Measurements from ENCODE around the gene MAPKAPK3.
"Not testable (repeated sequence)": the region's sequence is repeated elsewhere in the genome, so short reads cannot be mapped to it uniquely, and the experiment has no call there.

The MAPKAPK3 gene

GRCh38 chr3:50674349-50675178, 57.6 kb downstream of the MAPKAPK3 start, which contains the start of gene DOCK3:
Gene DOCK3 (plus strand): TSS chr3:50674927. CDS start chr3:50675264, 337 bp downstream.
- Histone ChIP-seq H3K4me3 (ENCODE audit: low read depth in 1 of 5, low read length in 5 of 5) (peak within 1 kb of the TSS in 4 of 5 donors; percentile 50 to 60 (median 52)), H3K36me3 (ENCODE audit: control insufficient read depth in 5 of 5, insufficient read depth in 5 of 5, low read length in 5 of 5) (no peaks in the 10 kb centered on the region), H3K27ac (ENCODE audit: low read depth, low read length) (no peak within 1 kb of the TSS), H3K9me3 (ENCODE audit: control insufficient read depth in 5 of 5, low read length in 5 of 5) (no peaks in the 10 kb centered on the region), H3K27me3 (ENCODE audit: control insufficient read depth in 5 of 5, insufficient read depth in 4 of 5, low read length in 5 of 5) (peaks cover 13 to 43% (median 25%) of the 10 kb centered on the region in 5 donors), H3K4me1 (ENCODE audit: control insufficient read depth in 5 of 5, insufficient read depth in 5 of 5, low read length in 5 of 5) (peaks cover 0 to 11% (median 7%) of the 10 kb centered on the region in 5 donors), H3K9ac (ENCODE audit: low read length in 5 of 5) (peak within 1 kb of the TSS in 1 of 5 donors; percentile 36)

DNA sequence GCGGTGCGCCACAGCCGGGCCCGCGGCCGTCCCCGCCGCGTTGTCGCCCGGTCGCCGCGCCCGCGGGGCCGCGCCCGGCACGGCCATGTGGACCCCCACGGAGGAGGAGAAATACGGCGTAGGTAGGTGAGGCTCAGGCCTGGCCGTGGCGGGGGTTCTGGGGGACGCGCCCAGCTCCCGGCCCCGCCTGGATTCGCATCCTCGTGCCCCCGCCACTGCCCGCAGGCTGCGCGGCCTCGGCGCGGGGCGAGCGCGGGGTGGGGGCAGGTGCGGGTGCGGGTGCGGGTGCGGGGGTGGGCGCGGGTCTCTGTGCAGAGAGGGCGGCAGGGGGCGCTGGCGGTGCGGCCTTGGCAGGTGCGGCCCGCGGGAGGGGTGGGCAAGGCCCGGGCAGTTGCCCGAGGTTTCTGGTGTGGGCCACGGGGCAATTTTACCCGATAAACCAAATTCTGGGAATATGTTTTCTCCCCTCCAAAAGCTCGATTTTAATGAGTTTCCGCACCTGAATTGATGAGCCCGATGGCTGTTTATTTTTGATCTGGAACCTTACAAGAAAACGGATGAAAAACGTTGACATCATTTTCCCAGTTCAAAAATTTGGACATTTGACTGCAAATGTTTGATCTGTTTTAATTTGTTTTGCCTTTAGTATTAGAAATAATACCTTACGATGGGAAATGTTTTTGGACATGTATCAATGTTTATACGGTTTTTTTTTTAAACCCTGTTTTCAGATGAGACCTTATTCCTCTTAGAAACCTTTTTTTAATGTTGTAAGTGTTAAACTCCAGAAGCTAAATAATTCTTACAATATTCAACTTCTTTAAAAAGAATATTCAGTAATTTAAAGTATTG, 58.5 kb downstream of the MAPKAPK3 start:
- Histone ChIP-seq H3K4me3 (ENCODE audit: low read depth in 1 of 5, low read length in 5 of 5) (peak overlapping the region in 4 of 5 donors; percentile 48 to 60 (median 50)), H3K9ac (ENCODE audit: low read length in 5 of 5) (no peak overlapping the region), H3K27ac (ENCODE audit: low read depth, low read length) (no peak overlapping the region), H3K36me3 (ENCODE audit: control insufficient read depth in 5 of 5, insufficient read depth in 5 of 5, low read length in 5 of 5) (no peaks in the 10 kb centered on the region), H3K9me3 (ENCODE audit: control insufficient read depth in 5 of 5, low read length in 5 of 5) (no peaks in the 10 kb centered on the region), H3K4me1 (ENCODE audit: control insufficient read depth in 5 of 5, insufficient read depth in 5 of 5, low read length in 5 of 5) (peaks cover 0 to 11% (median 7%) of the 10 kb centered on the region in 5 donors), H3K27me3 (ENCODE audit: control insufficient read depth in 5 of 5, insufficient read depth in 4 of 5, low read length in 5 of 5) (peaks cover 13 to 43% (median 25%) of the 10 kb centered on the region in 5 donors)

- no peak overlapping the region for H3K27ac ChIP-seq (ENCODE audit: low read depth, low read length)
- peaks cover 0 to 11% (median 7%) of the 10 kb centered on the region in 5 donors for H3K4me1 ChIP-seq (ENCODE audit: control insufficient read depth in 5 of 5, insufficient read depth in 5 of 5, low read length in 5 of 5)
- no peaks in the 10 kb centered on the region for H3K9me3 ChIP-seq (ENCODE audit: control insufficient read depth in 5 of 5, low read length in 5 of 5)
- H3K27me3 ChIP-seq (ENCODE audit: control insufficient read depth in 5 of 5, insufficient read depth in 4 of 5, low read length in 5 of 5) = peaks cover 13 to 43% (median 27%) of the 10 kb centered on the region in 5 donors
- H3K9ac ChIP-seq (ENCODE audit: low read length in 5 of 5) = no peak overlapping the region
- H3K36me3 ChIP-seq (ENCODE audit: control insufficient read depth in 5 of 5, insufficient read depth in 5 of 5, low read length in 5 of 5) = no peaks in the 10 kb centered on the region
- no peak overlapping the region for H3K4me3 ChIP-seq (ENCODE audit: low read depth in 1 of 5, low read length in 5 of 5)
Measured at GRCh38 chr3:50676031-50676705, 59.2 kb downstream of the MAPKAPK3 start.

DNA sequence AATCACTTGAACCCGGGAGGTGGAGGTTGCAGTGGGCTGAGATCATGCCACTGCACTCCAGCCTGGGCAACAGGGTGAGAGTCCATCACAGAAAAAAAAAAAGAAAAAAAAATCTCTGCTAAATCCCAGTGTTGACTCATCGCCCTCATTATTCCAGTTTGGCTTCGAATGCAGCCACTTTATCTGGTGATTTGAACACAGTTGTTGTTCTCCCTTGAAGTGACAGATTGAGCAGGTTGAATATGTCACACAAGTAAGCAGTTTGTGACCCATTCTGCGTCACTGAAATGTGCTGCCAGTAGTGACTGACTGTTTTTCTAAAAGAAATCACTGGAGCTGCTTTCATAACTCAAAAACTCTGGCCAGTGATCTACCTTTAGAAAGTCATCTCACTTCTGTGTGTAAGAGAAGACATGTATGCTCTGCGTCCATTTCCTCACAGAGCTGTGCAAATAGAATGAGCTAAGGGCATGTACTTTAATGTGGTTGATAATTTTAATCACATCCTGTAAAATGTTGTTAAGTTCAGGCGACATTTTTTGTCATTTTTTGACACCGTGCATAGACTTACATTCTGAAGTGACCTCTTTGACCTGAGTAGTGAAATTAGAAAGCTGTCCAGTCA, 70.3 kb downstream of the MAPKAPK3 start:
- no peak overlapping the region for H3K9ac ChIP-seq (ENCODE audit: low read length in 5 of 5)
- H3K27me3 ChIP-seq (ENCODE audit: control insufficient read depth in 5 of 5, insufficient read depth in 4 of 5, low read length in 5 of 5) = peaks cover 0 to under 1% (median 0%) of the 10 kb centered on the region in 5 donors
- H3K4me3 ChIP-seq (ENCODE audit: low read depth in 1 of 5, low read length in 5 of 5) = no peak overlapping the region
- no peaks in the 10 kb centered on the region for H3K36me3 ChIP-seq (ENCODE audit: control insufficient read depth in 5 of 5, insufficient read depth in 5 of 5, low read length in 5 of 5)
- H3K27ac ChIP-seq (ENCODE audit: low read depth, low read length) = no peak overlapping the region
- H3K4me1 ChIP-seq (ENCODE audit: control insufficient read depth in 5 of 5, insufficient read depth in 5 of 5, low read length in 5 of 5) = no peaks in the 10 kb centered on the region
- H3K9me3 ChIP-seq (ENCODE audit: control insufficient read depth in 5 of 5, low read length in 5 of 5) = no peaks in the 10 kb centered on the region

GRCh38 chr3:50687916-50688315, 71.0 kb downstream of the MAPKAPK3 start:
- no peaks in the 10 kb centered on the region for H3K4me1 ChIP-seq (ENCODE audit: control insufficient read depth in 5 of 5, insufficient read depth in 5 of 5, low read length in 5 of 5)
- H3K27me3 ChIP-seq (ENCODE audit: control insufficient read depth in 5 of 5, insufficient read depth in 4 of 5, low read length in 5 of 5) = no peaks in the 10 kb centered on the region
- H3K9ac ChIP-seq (ENCODE audit: low read length in 5 of 5) = no peak overlapping the region
- no peaks in the 10 kb centered on the region for H3K36me3 ChIP-seq (ENCODE audit: control insufficient read depth in 5 of 5, insufficient read depth in 5 of 5, low read length in 5 of 5)
- no peak overlapping the region for H3K27ac ChIP-seq (ENCODE audit: low read depth, low read length)
- no peaks in the 10 kb centered on the region for H3K9me3 ChIP-seq (ENCODE audit: control insufficient read depth in 5 of 5, low read length in 5 of 5)
- no peak overlapping the region for H3K4me3 ChIP-seq (ENCODE audit: low read depth in 1 of 5, low read length in 5 of 5)

DNA sequence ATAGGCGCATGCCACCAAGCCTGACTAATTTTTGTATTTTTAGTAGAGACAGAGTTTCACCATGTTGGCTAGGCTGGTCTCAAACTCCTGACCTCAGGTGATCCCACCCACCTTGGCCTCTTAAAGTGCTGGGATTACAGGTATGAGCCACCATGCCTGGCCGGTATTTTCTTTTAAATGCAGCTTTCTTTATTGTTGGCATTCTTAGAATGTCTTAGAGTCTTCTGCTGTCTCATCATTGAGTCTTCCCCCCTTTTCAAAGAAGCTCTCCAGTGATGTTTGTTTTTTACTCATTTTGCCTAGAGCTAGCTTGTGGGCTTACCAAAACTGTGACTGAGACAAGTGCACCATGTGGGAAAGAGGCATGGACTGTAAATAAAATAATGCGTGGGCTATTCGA, 71.7 kb downstream of the MAPKAPK3 start:
- not testable (repeated sequence) for H3K4me1 ChIP-seq (ENCODE audit: control insufficient read depth in 5 of 5, insufficient read depth in 5 of 5, low read length in 5 of 5); H3K9ac ChIP-seq (ENCODE audit: low read length in 5 of 5); H3K9me3 ChIP-seq (ENCODE audit: control insufficient read depth in 5 of 5, low read length in 5 of 5); H3K27me3 ChIP-seq (ENCODE audit: control insufficient read depth in 5 of 5, insufficient read depth in 4 of 5, low read length in 5 of 5); H3K27ac ChIP-seq (ENCODE audit: low read depth, low read length); H3K4me3 ChIP-seq (ENCODE audit: low read depth in 1 of 5, low read length in 5 of 5); H3K36me3 ChIP-seq (ENCODE audit: control insufficient read depth in 5 of 5, insufficient read depth in 5 of 5, low read length in 5 of 5)

- Histone ChIP-seq H3K27me3 (ENCODE audit: control insufficient read depth in 5 of 5, insufficient read depth in 4 of 5, low read length in 5 of 5) (no peaks in the 10 kb centered on the region), H3K4me3 (ENCODE audit: low read depth in 1 of 5, low read length in 5 of 5) (no peak overlapping the region), H3K9me3 (ENCODE audit: control insufficient read depth in 5 of 5, low read length in 5 of 5) (no peaks in the 10 kb centered on the region), H3K36me3 (ENCODE audit: control insufficient read depth in 5 of 5, insufficient read depth in 5 of 5, low read length in 5 of 5) (no peaks in the 10 kb centered on the region), H3K4me1 (ENCODE audit: control insufficient read depth in 5 of 5, insufficient read depth in 5 of 5, low read length in 5 of 5) (no peaks in the 10 kb centered on the region), H3K9ac (ENCODE audit: low read length in 5 of 5) (no peak overlapping the region), H3K27ac (ENCODE audit: low read depth, low read length) (no peak overlapping the region)
Measured at GRCh38 chr3:50689558-50689957, 72.6 kb downstream of the MAPKAPK3 start.

DNA sequence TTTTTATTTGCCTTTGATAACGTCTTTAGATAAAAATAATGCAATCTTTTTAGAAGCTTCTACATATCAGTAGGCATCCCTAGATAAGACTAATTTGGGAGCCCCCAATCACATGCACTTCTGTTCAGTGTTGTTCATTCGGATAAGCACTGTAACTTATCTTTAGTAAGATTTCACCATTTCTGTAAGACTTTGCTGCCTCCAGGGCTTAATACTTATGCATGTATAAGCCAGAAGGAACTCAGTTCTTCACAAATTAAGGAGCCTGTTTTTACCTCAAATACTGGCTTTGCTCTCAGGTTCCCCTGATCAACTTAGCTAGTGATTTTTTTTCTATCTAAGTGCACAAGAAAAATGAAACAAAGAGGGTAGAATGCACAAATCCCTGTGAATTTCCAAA, 78.1 kb downstream of the MAPKAPK3 start:
- no peaks in the 10 kb centered on the region for H3K4me1 ChIP-seq (ENCODE audit: control insufficient read depth in 5 of 5, insufficient read depth in 5 of 5, low read length in 5 of 5)
- H3K9ac ChIP-seq (ENCODE audit: low read length in 5 of 5) = no peak overlapping the region
- no peaks in the 10 kb centered on the region for H3K36me3 ChIP-seq (ENCODE audit: control insufficient read depth in 5 of 5, insufficient read depth in 5 of 5, low read length in 5 of 5)
- H3K27me3 ChIP-seq (ENCODE audit: control insufficient read depth in 5 of 5, insufficient read depth in 4 of 5, low read length in 5 of 5) = no peaks in the 10 kb centered on the region
- H3K27ac ChIP-seq (ENCODE audit: low read depth, low read length) = no peak overlapping the region
- no peak overlapping the region for H3K4me3 ChIP-seq (ENCODE audit: low read depth in 1 of 5, low read length in 5 of 5)
- peaks cover 0 to 7% (median 4%) of the 10 kb centered on the region in 5 donors for H3K9me3 ChIP-seq (ENCODE audit: control insufficient read depth in 5 of 5, low read length in 5 of 5)

- Histone ChIP-seq H3K27me3 (ENCODE audit: control insufficient read depth in 5 of 5, insufficient read depth in 4 of 5, low read length in 5 of 5) (no peaks in the 10 kb centered on the region), H3K9me3 (ENCODE audit: control insufficient read depth in 5 of 5, low read length in 5 of 5) (peaks cover 0 to 7% (median 4%) of the 10 kb centered on the region in 5 donors), H3K4me3 (ENCODE audit: low read depth in 1 of 5, low read length in 5 of 5) (no peak overlapping the region), H3K4me1 (ENCODE audit: control insufficient read depth in 5 of 5, insufficient read depth in 5 of 5, low read length in 5 of 5) (no peaks in the 10 kb centered on the region), H3K27ac (ENCODE audit: low read depth, low read length) (no peak overlapping the region), H3K9ac (ENCODE audit: low read length in 5 of 5) (no peak overlapping the region), H3K36me3 (ENCODE audit: control insufficient read depth in 5 of 5, insufficient read depth in 5 of 5, low read length in 5 of 5) (no peaks in the 10 kb centered on the region)
Measured at GRCh38 chr3:50696276-50696675, 79.3 kb downstream of the MAPKAPK3 start.

Measured in subcutaneous abdominal adipose tissue (tissue), 5 donors.